ENCODE data around the gene FEV.

Gene FEV

GRCh38 chr2:218985021-218985324 is at the start of gene FEV:
Gene FEV (minus strand): TSS chr2:218985184. CDS start chr2:218985075, 109 bp downstream.
- DNase-seq = no peak

GRCh38 chr2:219032051-219032745 is 47.2 kb upstream of the FEV start:
- DNase-seq = no peak

GRCh38 chr2:219031005-219031738 is 46.2 kb upstream of the FEV start:
- no peak for DNase-seq

- no peak for DNase-seq
Observed at GRCh38 chr2:219030177-219030940, 45.4 kb upstream of the FEV start.

- DNase-seq = peak; percentile 79
Observed at GRCh38 chr2:219029829-219030165, 44.8 kb upstream of the FEV start.

GRCh38 chr2:219028996-219029828 is 44.2 kb upstream of the FEV start:
- no peak for DNase-seq

GRCh38 chr2:219028141-219028540 is 43.2 kb upstream of the FEV start:
- DNase-seq = no peak

- DNase-seq = no peak
Observed at GRCh38 chr2:219027511-219028055, 42.6 kb upstream of the FEV start.

- no peak for DNase-seq
Observed at GRCh38 chr2:219026946-219027345, 42.0 kb upstream of the FEV start.

GRCh38 chr2:219025637-219026585 is 40.9 kb upstream of the FEV start:
- DNase-seq = no peak

- no peak for DNase-seq
Observed at GRCh38 chr2:219024059-219024458, 39.1 kb upstream of the FEV start.

GRCh38 chr2:219023045-219023605 is 38.1 kb upstream of the FEV start:
- no peak for DNase-seq

- no peak for DNase-seq
Observed at GRCh38 chr2:219022616-219023015, 37.6 kb upstream of the FEV start.

GRCh38 chr2:219022041-219022440 is 37.1 kb upstream of the FEV start:
- no peak for DNase-seq

- DNase-seq = no peak
Observed at GRCh38 chr2:219021591-219021990, 36.6 kb upstream of the FEV start.

- no peak for DNase-seq
Observed at GRCh38 chr2:219020604-219021365, 35.8 kb upstream of the FEV start.

GRCh38 chr2:219019436-219019835 is 34.5 kb upstream of the FEV start:
- DNase-seq = no peak

GRCh38 chr2:219018726-219019125 is 33.7 kb upstream of the FEV start:
- DNase-seq = no peak

- no peak for DNase-seq
Observed at GRCh38 chr2:219018286-219018685, 33.3 kb upstream of the FEV start.

- no peak for DNase-seq
Observed at GRCh38 chr2:219017201-219017931, 32.4 kb upstream of the FEV start.

Measured in OCI-M1 (cell line).